Measurements from ENCODE around the gene RGP1.
A peak's percentile ranks its signal among the peaks of the same experiment; 100 is the strongest.

Gene RGP1

GRCh38 chr9:35748858-35749514, at the start of gene RGP1, which contains the start of gene GBA2:
TSS of gene RGP1 (plus strand) at chr9:35749287. CDS start at chr9:35749756, 469 bp downstream.
TSS of gene GBA2 (minus strand) at chr9:35749228. CDS start at chr9:35748704, 524 bp downstream.
- DNase-seq (ENCODE audit: low spot score): peak; percentile 54

- no peak for DNase-seq (ENCODE audit: low spot score)
These were observed 49.1 kb upstream of the RGP1 start for GRCh38 chr9:35700031-35700430.

- no peak for DNase-seq (ENCODE audit: low spot score)
These were observed 48.1 kb upstream of the RGP1 start for GRCh38 chr9:35700942-35701341.

GRCh38 chr9:35702696-35703095, 46.4 kb upstream of the RGP1 start:
- DNase-seq (ENCODE audit: low spot score): no peak

GRCh38 chr9:35703906-35704672, 45.0 kb upstream of the RGP1 start:
- DNase-seq (ENCODE audit: low spot score): no peak

GRCh38 chr9:35705372-35705771, 43.7 kb upstream of the RGP1 start:
- no peak for DNase-seq (ENCODE audit: low spot score)

GRCh38 chr9:35705836-35706430, 43.2 kb upstream of the RGP1 start:
- DNase-seq (ENCODE audit: low spot score): no peak

- no peak for DNase-seq (ENCODE audit: low spot score)
These were observed 42.1 kb upstream of the RGP1 start for GRCh38 chr9:35706951-35707350.

- no peak for DNase-seq (ENCODE audit: low spot score)
These were observed 40.9 kb upstream of the RGP1 start for GRCh38 chr9:35708146-35708545.

- DNase-seq (ENCODE audit: low spot score): no peak
These were observed 38.1 kb upstream of the RGP1 start for GRCh38 chr9:35710818-35711500.

GRCh38 chr9:35711501-35712428, 37.3 kb upstream of the RGP1 start:
- DNase-seq (ENCODE audit: low spot score): no peak

- DNase-seq (ENCODE audit: low spot score): no peak
These were observed 36.2 kb upstream of the RGP1 start for GRCh38 chr9:35712762-35713400.

- no peak for DNase-seq (ENCODE audit: low spot score)
These were observed 35.5 kb upstream of the RGP1 start for GRCh38 chr9:35713578-35713977.

- DNase-seq (ENCODE audit: low spot score): no peak
These were observed 35.0 kb upstream of the RGP1 start for GRCh38 chr9:35714123-35714522.

- no peak for DNase-seq (ENCODE audit: low spot score)
These were observed 34.4 kb upstream of the RGP1 start for GRCh38 chr9:35714579-35715252.

GRCh38 chr9:35716230-35716629, 32.9 kb upstream of the RGP1 start:
- no peak for DNase-seq (ENCODE audit: low spot score)

- DNase-seq (ENCODE audit: low spot score): no peak
These were observed 31.8 kb upstream of the RGP1 start for GRCh38 chr9:35717132-35717870.

GRCh38 chr9:35718721-35719511, 30.2 kb upstream of the RGP1 start:
- no peak for DNase-seq (ENCODE audit: low spot score)

- DNase-seq (ENCODE audit: low spot score): no peak
These were observed 29.5 kb upstream of the RGP1 start for GRCh38 chr9:35719546-35719945.
